Measurements from ENCODE around the gene SMG1.
"Not testable (repeated sequence)": the region's sequence is repeated elsewhere in the genome, so short reads cannot be mapped to it uniquely, and the experiment has no call there.

DNA sequence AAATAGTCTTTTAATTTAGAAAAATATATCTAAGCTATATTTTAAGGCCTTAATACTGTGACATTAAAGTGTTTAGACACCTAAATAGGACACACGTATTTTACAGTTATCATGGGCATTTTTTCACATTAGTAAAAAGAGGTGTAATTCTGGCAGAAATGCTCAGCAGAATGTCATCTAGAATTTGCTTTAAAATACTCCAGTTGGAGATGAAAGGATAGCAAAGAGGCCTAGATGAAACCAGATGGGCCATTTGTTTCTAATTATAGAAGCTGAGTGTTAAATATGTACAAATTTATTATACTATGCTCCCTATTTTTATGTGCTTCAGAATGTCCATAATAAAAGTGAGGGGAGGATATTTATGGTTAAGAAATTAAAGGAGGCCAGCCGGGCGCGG lies 48.5 kb downstream of the SMG1 start:
- TF ChIP-seq, protein P1, sequence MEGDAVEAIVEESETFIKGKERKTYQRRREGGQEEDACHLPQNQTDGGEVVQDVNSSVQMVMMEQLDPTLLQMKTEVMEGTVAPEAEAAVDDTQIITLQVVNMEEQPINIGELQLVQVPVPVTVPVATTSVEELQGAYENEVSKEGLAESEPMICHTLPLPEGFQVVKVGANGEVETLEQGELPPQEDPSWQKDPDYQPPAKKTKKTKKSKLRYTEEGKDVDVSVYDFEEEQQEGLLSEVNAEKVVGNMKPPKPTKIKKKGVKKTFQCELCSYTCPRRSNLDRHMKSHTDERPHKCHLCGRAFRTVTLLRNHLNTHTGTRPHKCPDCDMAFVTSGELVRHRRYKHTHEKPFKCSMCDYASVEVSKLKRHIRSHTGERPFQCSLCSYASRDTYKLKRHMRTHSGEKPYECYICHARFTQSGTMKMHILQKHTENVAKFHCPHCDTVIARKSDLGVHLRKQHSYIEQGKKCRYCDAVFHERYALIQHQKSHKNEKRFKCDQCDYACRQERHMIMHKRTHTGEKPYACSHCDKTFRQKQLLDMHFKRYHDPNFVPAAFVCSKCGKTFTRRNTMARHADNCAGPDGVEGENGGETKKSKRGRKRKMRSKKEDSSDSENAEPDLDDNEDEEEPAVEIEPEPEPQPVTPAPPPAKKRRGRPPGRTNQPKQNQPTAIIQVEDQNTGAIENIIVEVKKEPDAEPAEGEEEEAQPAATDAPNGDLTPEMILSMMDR (conservative IDR thresholded peaks at IDR 0.05): not testable (repeated sequence)
- TF ChIP-seq EZH2 (IDR thresholded peaks at IDR 0.05; ENCODE audit: low read depth): not testable (repeated sequence)

Measured in PC-9 (cell line).